ENCODE results near the gene PCED1B.

- TF ChIP-seq CTCF (conservative IDR thresholded peaks at IDR 0.05; ENCODE audit: low read depth in 2 of 2) (no peak), EZH2 (IDR thresholded peaks at IDR 0.05; ENCODE audit: low read depth, unreplicated experiment) (no peak), REST (IDR thresholded peaks at IDR 0.05; ENCODE audit: unreplicated experiment) (no peak), JUNB (IDR thresholded peaks at IDR 0.05; ENCODE audit: unreplicated experiment) (no peak), POLR2AphosphoS5 (IDR thresholded peaks at IDR 0.05; ENCODE audit: low read depth) (no peak)
These were observed 521 bp upstream of the PCED1B start for GRCh38 chr12:47078733-47079467.

Measured in GM23338 (cell line).